GM23338 (cell line): ENCODE measurements around the gene IFI35. TPM values are rescaled to one million over a fixed set of nuclear protein-coding genes. Genes with fewer than 3 reads are reported as not detected.
"Not testable (repeated sequence)": the region's sequence is repeated elsewhere in the genome, so short reads cannot be mapped to it uniquely, and the experiment has no call there.

ENCODE experiments used
- ATAC-seq: fragments of 200-7000 bp; cut with Tn5 transposase; 3 replicates; pipeline ENCODE4 v1.9.1; 2020
- DNase-seq: peaks from one replicate; pipeline ENCODE4 v3.0.0-alpha.2; 2015; ENCODE audit warnings: low spot score
- H2AFZ ChIP-seq: fragments of 200-600 bp; sonication (generic); 2 replicates; pipeline ENCODE4 v1.8.0; 2016; ENCODE audit warnings: antibody characterized with exemption, mild to moderate bottlenecking, moderate library complexity
- H3F3A ChIP-seq: fragments of 200-600 bp; sonication (generic); replicated peaks from 2 replicates; pipeline ENCODE4 v1.8.0; 2017; ENCODE audit warnings: antibody characterized with exemption, mixed run types, low read depth
- H3K27ac ChIP-seq: fragments of 200-600 bp; sonication (generic); 2 replicates; pipeline ENCODE4 v1.6.1; 2016; ENCODE audit warnings: low read depth
- H3K27me3 ChIP-seq: fragments of 200-600 bp; sonication (generic); 2 replicates; pipeline ENCODE4 v1.8.0; 2016; ENCODE audit warnings: mild to moderate bottlenecking, mixed run types, moderate library complexity; ENCODE audit not compliant: insufficient read depth
- H3K36me3 ChIP-seq: fragments of 200-600 bp; sonication (generic); 2 replicates; pipeline ENCODE4 v1.8.0; 2016; ENCODE audit warnings: mild to moderate bottlenecking; ENCODE audit not compliant: insufficient read depth
- H3K4me1 ChIP-seq: fragments of 200-600 bp; sonication (generic); 2 replicates; pipeline ENCODE4 v1.8.0; 2016; ENCODE audit warnings: mild to moderate bottlenecking, moderate library complexity; ENCODE audit not compliant: insufficient read depth
- H3K4me2 ChIP-seq: fragments of 200-600 bp; sonication (generic); 2 replicates; pipeline ENCODE4 v1.7.1; 2017; ENCODE audit warnings: mixed run types
- H3K4me3 ChIP-seq: fragments of 200-600 bp; sonication (generic); 2 replicates; pipeline ENCODE4 v1.6.1; 2016; ENCODE audit warnings: mixed run types
- H3K79me2 ChIP-seq: fragments of 200-600 bp; sonication (generic); replicated peaks from 2 replicates; pipeline ENCODE4 v1.8.0; 2017; ENCODE audit warnings: mild to moderate bottlenecking; ENCODE audit not compliant: insufficient read depth
- H3K9me2 ChIP-seq: fragments of 200-600 bp; sonication (generic); 2 replicates; pipeline ENCODE4 v1.8.0; 2017; ENCODE audit not compliant: insufficient read depth
- H4K20me1 ChIP-seq: fragments of 200-600 bp; sonication (generic); replicated peaks from 2 replicates; pipeline ENCODE4 v1.8.0; 2017; ENCODE audit warnings: mild to moderate bottlenecking; ENCODE audit not compliant: insufficient read depth
- H3K27ac Mint-ChIP-seq: 2 replicates; pipeline ENCODE4 v1.8.0; 2020; ENCODE audit warnings: inconsistent platforms, mild to moderate bottlenecking, moderate library complexity, mixed read lengths
- H3K27me3 Mint-ChIP-seq: 3 replicates; pipeline ENCODE4 v1.8.0; 2022; ENCODE audit warnings: low read depth, mild to moderate bottlenecking, moderate library complexity, mixed read lengths, inconsistent platforms; ENCODE audit not compliant: insufficient read depth, poor library complexity
- H3K36me3 Mint-ChIP-seq: 3 replicates; pipeline ENCODE4 v1.8.0; 2021; ENCODE audit warnings: low read depth, mild to moderate bottlenecking, inconsistent platforms, moderate library complexity, mixed read lengths
- H3K4me1 Mint-ChIP-seq: 3 replicates; pipeline ENCODE4 v1.8.0; 2020; ENCODE audit warnings: mild to moderate bottlenecking, inconsistent platforms, mixed read lengths
- H3K4me3 Mint-ChIP-seq: 3 replicates; pipeline ENCODE4 v1.8.0; 2021; ENCODE audit warnings: moderate library complexity, mild to moderate bottlenecking, inconsistent platforms, mixed read lengths
- H3K9me3 Mint-ChIP-seq: 3 replicates; pipeline ENCODE4 v1.8.0; 2020; ENCODE audit warnings: moderate library complexity, mild to moderate bottlenecking, inconsistent platforms, mixed read lengths
- EZH2phosphoT487 ChIP-seq: fragments of 200-600 bp; sonication (generic); IDR thresholded peaks from one replicate; pipeline ENCODE4 v1.8.1; 2018; ENCODE audit warnings: antibody characterized with exemption; ENCODE audit not compliant: unreplicated experiment
- JUNB ChIP-seq: IDR thresholded peaks from one replicate; pipeline ENCODE4 v1.6.1; 2016; ENCODE audit warnings: antibody characterized with exemption; ENCODE audit not compliant: unreplicated experiment
- POLR2AphosphoS5 ChIP-seq: IDR thresholded peaks from 2 replicates; pipeline ENCODE4 v1.6.1; 2016; ENCODE audit warnings: antibody characterized with exemption, low read depth
- REST ChIP-seq: IDR thresholded peaks from one replicate; pipeline ENCODE4 v1.6.1; 2018; ENCODE audit warnings: antibody characterized with exemption; ENCODE audit not compliant: unreplicated experiment
- STAT1 ChIP-seq: IDR thresholded peaks from one replicate; pipeline ENCODE4 v1.6.1; 2016; ENCODE audit warnings: antibody characterized with exemption; ENCODE audit not compliant: unreplicated experiment
- polyA plus RNA-seq: library from polyadenylated mRNA; unstranded; fragments of >200 nt; fragmentation: Nextera tagmentation; extraction: Ambion mirVana; gene quantifications from 2 replicates; pipeline ENCODE4 v1.2.1, GENCODE V29; 2016
- total RNA-seq: library from RNA; depleted of rRNA; stranded (reverse); fragments of >200 nt; shearing (Covaris generic); gene quantifications from 2 replicates; pipeline ENCODE4 v1.2.3, GENCODE V29; 2014
- TF ChIP-seq, protein P1 (sequence below), 2 experiments: fragments of 200-600 bp in 1 of 2; sonication (generic) in 1 of 2; conservative IDR thresholded peaks; 2 replicates each; pipeline versions ENCODE4 v1.5.1 to v1.6.1; 2016 to 2017; ENCODE audit warnings: antibody characterized with exemption in 2 of 2, low read depth in 2 of 2, mild to moderate bottlenecking in 2 of 2, moderate library complexity in 1 of 2

Gene IFI35
- total and polyA plus RNA-seq, 2 experiments from 2014 or later: 1.8 to 2.3 TPM

- TF ChIP-seq REST: no peak
- no peak for TF ChIP-seq JUNB
Measured at GRCh38 chr17:42971589-42971988, 35.0 kb upstream of the IFI35 start (continued).

GRCh38 chr17:42973323-42973722 lies 33.3 kb upstream of the IFI35 start:
- not testable (repeated sequence) for H2AFZ ChIP-seq, H3K27ac Mint-ChIP-seq, H3K36me3 ChIP-seq, H4K20me1 ChIP-seq, H3K79me2 ChIP-seq, H3K9me3 Mint-ChIP-seq, H3K27me3 ChIP-seq, H3K4me2 ChIP-seq, H3K27me3 Mint-ChIP-seq, H3K4me1 ChIP-seq, H3K27ac ChIP-seq, H3K36me3 Mint-ChIP-seq, H3F3A ChIP-seq, H3K4me3 ChIP-seq, H3K4me3 Mint-ChIP-seq, ATAC-seq, H3K9me2 ChIP-seq, DNase-seq, H3K4me1 Mint-ChIP-seq

DNA sequence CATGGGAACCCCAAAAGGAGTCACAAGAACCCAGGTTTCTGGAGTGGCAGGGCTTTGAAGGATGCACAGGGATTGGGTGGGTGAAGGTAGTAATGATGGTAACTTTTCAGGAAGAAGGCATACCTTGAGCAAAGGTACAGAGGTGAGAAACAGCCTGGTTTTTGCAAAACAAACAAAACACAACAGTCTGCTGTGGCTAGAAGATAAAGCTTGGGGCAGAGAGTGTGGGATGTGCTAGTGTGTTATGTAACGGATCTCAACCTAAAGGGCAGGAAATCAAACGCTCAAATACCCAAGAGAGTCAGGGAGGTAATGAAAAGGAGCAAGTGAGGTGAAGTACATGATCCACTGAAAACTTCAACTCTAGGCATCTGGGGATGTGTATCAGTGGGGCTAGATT lies 31.3 kb upstream of the IFI35 start:
- Mint-ChIP-seq H3K4me1 (peaks cover 7% of the 10 kb centered on the region; the same call in 2 of the 3 replicates), H3K9me3 (peaks cover 7% of the 10 kb centered on the region; the same call in 2 of the 3 replicates), H3K4me3 (no peak overlapping the region), H3K27me3 (peaks cover 7% of the 10 kb centered on the region), H3K36me3 (peaks cover 5% of the 10 kb centered on the region; the same call in 2 of the 3 replicates), H3K27ac (no peak overlapping the region)
- DNase-seq (no peak), ATAC-seq (no peak)
- Histone ChIP-seq H3K4me2 (no peak overlapping the region), H4K20me1 (no peaks in the 10 kb centered on the region), H2AFZ (no peak overlapping the region), H3K27ac (no peak overlapping the region), H3F3A (peaks cover 9% of the 10 kb centered on the region; the same call in 1 of the 2 replicates), H3K4me3 (no peak overlapping the region), H3K79me2 (no peaks in the 10 kb centered on the region), H3K9me2 (no peaks in the 10 kb centered on the region; the same call in 1 of the 2 replicates), H3K4me1 (peaks cover 10% of the 10 kb centered on the region; the same call in 1 of the 2 replicates), H3K36me3 (no peaks in the 10 kb centered on the region), H3K27me3 (no peaks in the 10 kb centered on the region)
- TF ChIP-seq POLR2AphosphoS5: no peak
- no peak for TF ChIP-seq EZH2phosphoT487
- no peak for TF ChIP-seq JUNB
- TF ChIP-seq STAT1: no peak
- TF ChIP-seq, protein P1, sequence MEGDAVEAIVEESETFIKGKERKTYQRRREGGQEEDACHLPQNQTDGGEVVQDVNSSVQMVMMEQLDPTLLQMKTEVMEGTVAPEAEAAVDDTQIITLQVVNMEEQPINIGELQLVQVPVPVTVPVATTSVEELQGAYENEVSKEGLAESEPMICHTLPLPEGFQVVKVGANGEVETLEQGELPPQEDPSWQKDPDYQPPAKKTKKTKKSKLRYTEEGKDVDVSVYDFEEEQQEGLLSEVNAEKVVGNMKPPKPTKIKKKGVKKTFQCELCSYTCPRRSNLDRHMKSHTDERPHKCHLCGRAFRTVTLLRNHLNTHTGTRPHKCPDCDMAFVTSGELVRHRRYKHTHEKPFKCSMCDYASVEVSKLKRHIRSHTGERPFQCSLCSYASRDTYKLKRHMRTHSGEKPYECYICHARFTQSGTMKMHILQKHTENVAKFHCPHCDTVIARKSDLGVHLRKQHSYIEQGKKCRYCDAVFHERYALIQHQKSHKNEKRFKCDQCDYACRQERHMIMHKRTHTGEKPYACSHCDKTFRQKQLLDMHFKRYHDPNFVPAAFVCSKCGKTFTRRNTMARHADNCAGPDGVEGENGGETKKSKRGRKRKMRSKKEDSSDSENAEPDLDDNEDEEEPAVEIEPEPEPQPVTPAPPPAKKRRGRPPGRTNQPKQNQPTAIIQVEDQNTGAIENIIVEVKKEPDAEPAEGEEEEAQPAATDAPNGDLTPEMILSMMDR (conservative IDR thresholded peaks at IDR 0.05; ENCODE audit: low read depth in 2 of 2): no peak
- no peak for TF ChIP-seq REST
